GM18861 (cell line): ENCODE results near the gene MRPL24.

ENCODE experiments used
- ATAC-seq: cut with Tn5 transposase; IDR thresholded peaks from one replicate; pipeline ENCODE4 v1.9.1; 2021; ENCODE audit not compliant: unreplicated experiment

Gene MRPL24

GRCh38 chr1:156711011-156711817 lies 29.7 kb downstream of the MRPL24 start:
- ATAC-seq = no peak

- no peak for ATAC-seq
Observed at GRCh38 chr1:156709757-156710489, 31.0 kb downstream of the MRPL24 start.

- no peak for ATAC-seq
Observed at GRCh38 chr1:156709031-156709430, 31.9 kb downstream of the MRPL24 start.

GRCh38 chr1:156708218-156708661 lies 32.6 kb downstream of the MRPL24 start:
- ATAC-seq = no peak

GRCh38 chr1:156707417-156708217 lies 33.3 kb downstream of the MRPL24 start:
- ATAC-seq = no peak

- ATAC-seq = no peak
Observed at GRCh38 chr1:156706657-156707416, 34.1 kb downstream of the MRPL24 start.

- no peak for ATAC-seq
Observed at GRCh38 chr1:156705918-156706656, 34.8 kb downstream of the MRPL24 start.

- no peak for ATAC-seq
Observed at GRCh38 chr1:156705321-156705917, 35.5 kb downstream of the MRPL24 start, which contains the start of gene CRABP2. CRABP2 (minus strand) TSS chr1:156705583; CDS start chr1:156705446, 137 bp downstream.

- ATAC-seq = no peak
Observed at GRCh38 chr1:156704930-156705320, 36.0 kb downstream of the MRPL24 start.

GRCh38 chr1:156704166-156704711 lies 36.6 kb downstream of the MRPL24 start:
- no peak for ATAC-seq

GRCh38 chr1:156703741-156704140 lies 37.1 kb downstream of the MRPL24 start:
- no peak for ATAC-seq

GRCh38 chr1:156703336-156703735 lies 37.6 kb downstream of the MRPL24 start:
- no peak for ATAC-seq

GRCh38 chr1:156700736-156701531 lies 40.0 kb downstream of the MRPL24 start:
- no peak for ATAC-seq

GRCh38 chr1:156698995-156699394 lies 41.9 kb downstream of the MRPL24 start:
- no peak for ATAC-seq

- no peak for ATAC-seq
Observed at GRCh38 chr1:156697481-156697880, 43.4 kb downstream of the MRPL24 start.

GRCh38 chr1:156696755-156697154 lies 44.1 kb downstream of the MRPL24 start:
- no peak for ATAC-seq

GRCh38 chr1:156694690-156694962 lies 46.3 kb downstream of the MRPL24 start:
- no peak for ATAC-seq

GRCh38 chr1:156693848-156694689 lies 46.8 kb downstream of the MRPL24 start:
- ATAC-seq = no peak
